Ishikawa (cell line): ENCODE measurements around the gene HEATR1.

Experiments used
- CEBPB ChIP-seq: IDR thresholded peaks from 2 replicates; pipeline ENCODE4 v1.6.1; 2012
- CREB1 ChIP-seq: IDR thresholded peaks from 2 replicates; pipeline ENCODE4 v1.6.1; 2012; ENCODE audit warnings: low read depth
- EGR1 ChIP-seq: IDR thresholded peaks from 2 replicates; pipeline ENCODE4 v1.6.1; 2012
- EP300 ChIP-seq: IDR thresholded peaks from 2 replicates; pipeline ENCODE4 v1.6.1; 2012; ENCODE audit warnings: borderline replicate concordance
- FOXM1 ChIP-seq: IDR thresholded peaks from 2 replicates; pipeline ENCODE4 v1.6.1; 2012; ENCODE audit warnings: low read depth, borderline replicate concordance
- MAX ChIP-seq: IDR thresholded peaks from 2 replicates; pipeline ENCODE4 v1.6.1; 2012
- NFIC ChIP-seq: IDR thresholded peaks from 2 replicates; pipeline ENCODE4 v1.6.1; 2012
- RAD21 ChIP-seq: IDR thresholded peaks from 2 replicates; pipeline ENCODE4 v1.6.1; 2012; ENCODE audit warnings: low read depth
- TAF1 ChIP-seq: IDR thresholded peaks from 2 replicates; pipeline ENCODE4 v1.6.1; 2012; ENCODE audit warnings: low read depth, mild to moderate bottlenecking
- TCF12 ChIP-seq: IDR thresholded peaks from 2 replicates; pipeline ENCODE4 v1.6.1; 2012; ENCODE audit warnings: low read depth
- TEAD4 ChIP-seq: IDR thresholded peaks from 2 replicates; pipeline ENCODE4 v1.6.1; 2012
- YY1 ChIP-seq: IDR thresholded peaks from 2 replicates; pipeline ENCODE4 v1.6.1; 2012; ENCODE audit warnings: low read depth
- ZBTB7A ChIP-seq: IDR thresholded peaks from 2 replicates; pipeline ENCODE4 v1.6.1; 2012; ENCODE audit warnings: low read depth
- TF ChIP-seq, protein P1 (sequence below): IDR thresholded peaks from 2 replicates; pipeline ENCODE4 v1.6.1; 2012
- TF ChIP-seq, protein P2 (sequence below): IDR thresholded peaks from 2 replicates; pipeline ENCODE4 v1.6.1; 2012; ENCODE audit warnings: low read depth, mild to moderate bottlenecking

The HEATR1 gene

DNA sequence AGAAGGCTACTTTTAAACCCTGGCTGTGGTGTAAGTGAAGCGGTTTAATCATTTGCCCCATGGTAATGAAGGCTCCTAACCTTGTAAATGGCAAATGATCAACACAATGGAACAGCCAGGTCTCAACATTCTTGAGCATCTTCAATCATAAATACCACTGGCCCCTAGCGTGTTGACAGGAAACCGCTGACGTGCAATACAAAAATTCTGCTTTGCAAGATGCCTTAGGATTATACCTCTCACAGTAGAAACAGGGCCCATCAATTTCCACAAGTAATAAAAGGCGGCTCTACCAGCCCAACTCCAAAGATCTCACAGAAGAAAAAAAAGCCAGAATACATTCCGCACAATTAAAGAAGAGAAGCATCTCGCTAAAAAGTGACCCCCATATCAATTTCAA, 47.7 kb downstream of the HEATR1 start:
- TF ChIP-seq MAX (no peak), TCF12 (no peak), CEBPB (no peak), ZBTB7A (no peak), NFIC (no peak), TAF1 (no peak), RAD21 (no peak), CREB1 (no peak)
- TF ChIP-seq, protein P1, sequence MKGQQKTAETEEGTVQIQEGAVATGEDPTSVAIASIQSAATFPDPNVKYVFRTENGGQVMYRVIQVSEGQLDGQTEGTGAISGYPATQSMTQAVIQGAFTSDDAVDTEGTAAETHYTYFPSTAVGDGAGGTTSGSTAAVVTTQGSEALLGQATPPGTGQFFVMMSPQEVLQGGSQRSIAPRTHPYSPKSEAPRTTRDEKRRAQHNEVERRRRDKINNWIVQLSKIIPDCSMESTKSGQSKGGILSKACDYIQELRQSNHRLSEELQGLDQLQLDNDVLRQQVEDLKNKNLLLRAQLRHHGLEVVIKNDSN: no peak

DNA sequence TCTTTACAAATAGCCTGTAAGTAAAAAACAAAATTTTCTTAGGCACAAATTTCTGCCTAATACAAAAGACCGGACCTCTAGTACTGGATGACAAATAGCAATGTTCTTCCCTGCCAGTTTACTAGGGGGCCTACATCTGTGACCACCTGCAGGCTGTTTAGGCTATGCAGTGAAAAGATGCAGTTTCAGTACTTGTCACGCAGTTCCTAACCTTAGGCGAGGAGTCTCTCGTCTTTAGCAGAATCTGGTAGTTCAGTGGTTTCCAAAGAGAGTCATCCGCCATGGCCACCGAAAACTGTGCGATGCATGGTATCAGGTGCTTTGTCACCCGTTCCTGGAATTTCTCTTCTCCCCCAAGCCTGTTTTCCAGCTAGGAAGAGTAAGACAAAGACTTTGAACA, 50.9 kb downstream of the HEATR1 start:
- TF ChIP-seq, protein P1: no peak
- TF ChIP-seq TAF1 (no peak), MAX (no peak), RAD21 (no peak), YY1 (no peak), NFIC (no peak), TCF12 (no peak), FOXM1 (no peak), TEAD4 (no peak), ZBTB7A (no peak), EGR1 (no peak), CEBPB (no peak)
- TF ChIP-seq, protein P2, sequence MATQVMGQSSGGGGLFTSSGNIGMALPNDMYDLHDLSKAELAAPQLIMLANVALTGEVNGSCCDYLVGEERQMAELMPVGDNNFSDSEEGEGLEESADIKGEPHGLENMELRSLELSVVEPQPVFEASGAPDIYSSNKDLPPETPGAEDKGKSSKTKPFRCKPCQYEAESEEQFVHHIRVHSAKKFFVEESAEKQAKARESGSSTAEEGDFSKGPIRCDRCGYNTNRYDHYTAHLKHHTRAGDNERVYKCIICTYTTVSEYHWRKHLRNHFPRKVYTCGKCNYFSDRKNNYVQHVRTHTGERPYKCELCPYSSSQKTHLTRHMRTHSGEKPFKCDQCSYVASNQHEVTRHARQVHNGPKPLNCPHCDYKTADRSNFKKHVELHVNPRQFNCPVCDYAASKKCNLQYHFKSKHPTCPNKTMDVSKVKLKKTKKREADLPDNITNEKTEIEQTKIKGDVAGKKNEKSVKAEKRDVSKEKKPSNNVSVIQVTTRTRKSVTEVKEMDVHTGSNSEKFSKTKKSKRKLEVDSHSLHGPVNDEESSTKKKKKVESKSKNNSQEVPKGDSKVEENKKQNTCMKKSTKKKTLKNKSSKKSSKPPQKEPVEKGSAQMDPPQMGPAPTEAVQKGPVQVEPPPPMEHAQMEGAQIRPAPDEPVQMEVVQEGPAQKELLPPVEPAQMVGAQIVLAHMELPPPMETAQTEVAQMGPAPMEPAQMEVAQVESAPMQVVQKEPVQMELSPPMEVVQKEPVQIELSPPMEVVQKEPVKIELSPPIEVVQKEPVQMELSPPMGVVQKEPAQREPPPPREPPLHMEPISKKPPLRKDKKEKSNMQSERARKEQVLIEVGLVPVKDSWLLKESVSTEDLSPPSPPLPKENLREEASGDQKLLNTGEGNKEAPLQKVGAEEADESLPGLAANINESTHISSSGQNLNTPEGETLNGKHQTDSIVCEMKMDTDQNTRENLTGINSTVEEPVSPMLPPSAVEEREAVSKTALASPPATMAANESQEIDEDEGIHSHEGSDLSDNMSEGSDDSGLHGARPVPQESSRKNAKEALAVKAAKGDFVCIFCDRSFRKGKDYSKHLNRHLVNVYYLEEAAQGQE: no peak

DNA sequence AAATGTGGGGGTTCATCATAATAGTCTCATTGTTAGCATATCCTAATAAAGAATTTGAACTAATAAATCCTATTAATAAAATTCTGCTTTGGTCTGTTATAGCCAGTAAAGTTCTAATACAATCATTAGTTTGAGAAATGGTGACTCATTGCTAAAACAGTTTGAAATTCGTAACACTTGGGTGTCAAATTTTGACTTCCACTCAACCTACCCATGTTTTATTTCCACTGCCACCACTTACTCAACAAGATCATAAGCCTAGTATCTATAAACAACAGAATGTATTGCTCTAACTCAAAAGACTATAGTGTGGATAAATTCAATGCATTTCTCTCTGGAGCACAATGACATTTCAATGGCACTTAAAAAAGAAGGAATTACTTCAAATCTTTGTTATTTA, 51.4 kb downstream of the HEATR1 start:
- TF ChIP-seq NFIC: no peak
- TF ChIP-seq EGR1: no peak
- TF ChIP-seq CREB1: no peak
- no peak for TF ChIP-seq RAD21
- no peak for TF ChIP-seq TAF1
- no peak for TF ChIP-seq FOXM1
- TF ChIP-seq TEAD4: no peak
- no peak for TF ChIP-seq TCF12
- TF ChIP-seq MAX: no peak
- TF ChIP-seq, protein P1: no peak
- no peak for TF ChIP-seq YY1
- no peak for TF ChIP-seq CEBPB
- no peak for TF ChIP-seq EP300

- TF ChIP-seq, protein P2: no peak
- TF ChIP-seq MAX: no peak
- TF ChIP-seq TAF1: no peak
- no peak for TF ChIP-seq YY1
- no peak for TF ChIP-seq TEAD4
- no peak for TF ChIP-seq CEBPB
- no peak for TF ChIP-seq TCF12
- TF ChIP-seq NFIC: no peak
- no peak for TF ChIP-seq CREB1
- no peak for TF ChIP-seq FOXM1
- TF ChIP-seq EGR1: no peak
- TF ChIP-seq, protein P1: no peak
- no peak for TF ChIP-seq ZBTB7A
These were observed 52.2 kb downstream of the HEATR1 start for GRCh38 chr1:236552096-236552495.
